GM12878 (cell line): ENCODE results near the gene SOD2. TPM values are rescaled to one million over a fixed set of nuclear protein-coding genes. Genes with fewer than 3 reads are reported as not detected.

Experiments used
- ATAC-seq: fragments of 200-7000 bp; cut with Tn5 transposase; 3 replicates; pipeline ENCODE4 v1.9.1; 2020; ENCODE audit warnings: mild to moderate bottlenecking, moderate library complexity
- BruUV-seq: library from RNA; stranded (reverse); fragments of 400-500 nt; replicated peaks from 2 replicates; lab custom pipeline; 2021; lab: Mats Ljungman, UMichigan
- CTCF ChIA-PET: fragments of 300-600 bp; sonication (Branson Sonifier 250); formaldehyde crosslinking; extraction: SDS; loops from one replicate; lab custom pipeline; 2021; ENCODE audit warnings: inconsistent platforms; lab: Yijun Ruan, JAX
- POLR2A ChIA-PET: fragments of 350-600 bp; formaldehyde crosslinking; extraction: SDS; loops from one replicate; lab custom pipeline; 2021; ENCODE audit warnings: inconsistent platforms; lab: Charles Lee
- RAD21 ChIA-PET: fragments of 300-600 bp; sonication (Branson Sonifier 250); formaldehyde crosslinking; loops from one replicate; lab custom pipeline; 2023; ENCODE audit warnings: antibody characterized with exemption; ENCODE audit not compliant: unreplicated experiment; lab: Charles Lee
- SMC1A ChIA-PET: fragments of 300-600 bp; sonication (Branson Sonifier 250); formaldehyde crosslinking; loops from one replicate; lab custom pipeline; 2023; ENCODE audit not compliant: unreplicated experiment, uncharacterized antibody; lab: Charles Lee
- DNase-seq: peaks from one replicate; pipeline ENCODE4 v3.0.0-alpha.2; 2011; ENCODE audit warnings: low read depth, low spot score
- FAIRE-seq: peaks from 3 replicates; lab custom pipeline; 2011; peaks lifted over from hg19 to GRCh38; lab: Jason Lieb, UNC
- H2AFZ ChIP-seq: 2 replicates; pipeline ENCODE4 v1.6.0; 2011; ENCODE audit warnings: low read depth, low read length, control low read depth; ENCODE audit not compliant: control insufficient read depth
- H3K27ac ChIP-seq: 2 replicates; pipeline ENCODE4 v1.5.1; 2011; ENCODE audit warnings: control low read depth; ENCODE audit not compliant: control insufficient read depth, insufficient read depth
- H3K27me3 ChIP-seq, 2 experiments: replicated peaks in 1 of 2; 2 replicates each; pipeline versions ENCODE4 v1.6.0 to v1.6.1; 2011; ENCODE audit warnings: low read length in 1 of 2; ENCODE audit not compliant: control insufficient read depth in 2 of 2, insufficient read depth in 2 of 2
- H3K36me3 ChIP-seq, 2 experiments: 2 replicates each; pipeline ENCODE4 v1.5.1; 2011; ENCODE audit warnings: low read length in 1 of 2; ENCODE audit not compliant: control insufficient read depth in 2 of 2, insufficient read depth in 2 of 2
- H3K4me1 ChIP-seq: 2 replicates; pipeline ENCODE4 v1.6.1; 2011; ENCODE audit warnings: mild to moderate bottlenecking, low read length, moderate library complexity, mixed read lengths; ENCODE audit not compliant: control insufficient read depth, insufficient read depth
- H3K4me2 ChIP-seq: 2 replicates; pipeline ENCODE4 v1.6.0; 2011; ENCODE audit warnings: control low read depth; ENCODE audit not compliant: control insufficient read depth, insufficient read depth
- H3K4me3 ChIP-seq: fragments of 200-600 bp; sonication (generic); 2 replicates; pipeline ENCODE4 v1.5.1; 2016
- H3K79me2 ChIP-seq: 2 replicates; pipeline ENCODE4 v1.6.0; 2011; ENCODE audit warnings: low read length; ENCODE audit not compliant: control insufficient read depth, insufficient read depth
- H3K9ac ChIP-seq: 2 replicates; pipeline ENCODE4 v1.8.0; 2011; ENCODE audit warnings: low read length, control low read depth, mixed read lengths; ENCODE audit not compliant: control insufficient read depth, insufficient read depth
- H3K9me3 ChIP-seq: replicated peaks from 3 replicates; pipeline ENCODE4 v1.5.1; 2011; ENCODE audit warnings: mild to moderate bottlenecking, low read length; ENCODE audit not compliant: control insufficient read depth, insufficient read depth
- H4K20me1 ChIP-seq: 2 replicates; pipeline ENCODE4 v1.6.0; 2011; ENCODE audit not compliant: control insufficient read depth, insufficient read depth
- BCL11A ChIP-seq: IDR thresholded peaks from 2 replicates; pipeline ENCODE4 v1.6.1; 2011; ENCODE audit warnings: low read depth, low read length
- BCLAF1 ChIP-seq: fragments of 450-650 bp; IDR thresholded peaks from 2 replicates; pipeline ENCODE4 v1.6.1; 2017; ENCODE audit warnings: antibody characterized with exemption, mild to moderate bottlenecking, moderate library complexity
- ESRRA ChIP-seq: IDR thresholded peaks from 2 replicates; pipeline ENCODE4 v1.6.1; 2012; ENCODE audit warnings: mild to moderate bottlenecking, low read length, improper control_type of control experiment
- IRF4 ChIP-seq: IDR thresholded peaks from 2 replicates; pipeline ENCODE4 v1.6.1; 2011; ENCODE audit warnings: low read depth, low read length
- MTA3 ChIP-seq: IDR thresholded peaks from 2 replicates; pipeline ENCODE4 v1.6.1; 2012; ENCODE audit warnings: low read length, inconsistent platforms, borderline replicate concordance
- NR2F1 ChIP-seq: fragments of 450-650 bp; conservative IDR thresholded peaks from 2 replicates; pipeline ENCODE4 v1.6.1; 2017; ENCODE audit warnings: mild to moderate bottlenecking
- RAD21 ChIP-seq: IDR thresholded peaks from 2 replicates; pipeline ENCODE4 v1.6.1; 2011; ENCODE audit warnings: mild to moderate bottlenecking, low read depth, low read length, moderate library complexity; ENCODE audit not compliant: insufficient read depth
- RAD51 ChIP-seq: fragments of 450-650 bp; IDR thresholded peaks from 2 replicates; pipeline ENCODE4 v1.6.1; 2016; ENCODE audit warnings: moderate library complexity, mild to moderate bottlenecking, inconsistent platforms
- SMC3 ChIP-seq: IDR thresholded peaks from 2 replicates; pipeline ENCODE4 v1.6.1; 2011; ENCODE audit warnings: low read length, improper control_type of control experiment, borderline replicate concordance
- ZNF384 ChIP-seq: IDR thresholded peaks from 2 replicates; pipeline ENCODE4 v1.6.1; 2012; ENCODE audit warnings: low read depth, mild to moderate bottlenecking, low read length, improper control_type of control experiment, borderline replicate concordance
- WGBS: methylation state at CpG from one replicate; pipeline ENCODE4 v1.1.6; 2016; ENCODE audit warnings: low lambda C conversion rate; ENCODE audit not compliant: insufficient replicate concordance, insufficient coverage; ENCODE audit errors: missing lambda C conversion rate; 5-methylcytosine and 5-hydroxymethylcytosine counted together
- in situ Hi-C: fragments of 300-500 bp; cut with MboI; formaldehyde crosslinking; loops from 9 replicates; pipeline ENCODE4 v1.14.3; 2018; ENCODE audit warnings: mixed read lengths
- intact Hi-C: fragments of 100-400 bp; cut with micrococcal nuclease; formaldehyde crosslinking; loops from one replicate; pipeline ENCODE4 v1.14.2; 2022; ENCODE audit not compliant: unreplicated experiment
- polyA plus RNA-seq, 11 experiments: library from polyadenylated mRNA; depleted of rRNA in 4 of 11; unstranded in 6 of 11; stranded (reverse) in 5 of 11; fragments of >200 nt; fragmentation: Nextera tagmentation in 4 of 11; fragmentation: Illumina TruSeq in 1 of 11; extraction: Ambion mirVana in 4 of 11; extraction: Trizol in 1 of 11; gene quantifications; 1 replicate in 1 of 11; 2 replicates in 10 of 11; pipeline versions ENCODE4 v1.2.1 to v1.2.3, GENCODE V29; 2011 to 2016; ENCODE audit warnings: inconsistent platforms in 2 of 11, missing spikeins in 2 of 11, low read depth in 1 of 11
- total RNA-seq, 4 experiments: library from RNA; depleted of rRNA in 3 of 4; stranded (reverse); fragments of >200 nt in 3 of 4; fragmentation: Illumina TruSeq in 1 of 4; extraction: Trizol in 1 of 4; gene quantifications; 2 replicates each; pipeline versions ENCODE4 v1.2.1 to v1.2.3, GENCODE V29; 2013 to 2021
- TF ChIP-seq, protein P1 (sequence below): IDR thresholded peaks from 2 replicates; pipeline ENCODE4 v1.6.1; 2012; ENCODE audit warnings: low read depth, low read length, improper control_type of control experiment
- TF ChIP-seq, protein P2 (sequence below): fragments of 450-650 bp; conservative IDR thresholded peaks from 2 replicates; pipeline ENCODE4 v1.6.1; 2017; ENCODE audit warnings: mild to moderate bottlenecking, moderate library complexity
- TF ChIP-seq, protein P3 (sequence below): fragments of 450-650 bp; IDR thresholded peaks from 2 replicates; pipeline ENCODE4 v1.6.1; 2014; ENCODE audit warnings: mild to moderate bottlenecking
- TF ChIP-seq, protein P4 (sequence below): IDR thresholded peaks from 2 replicates; pipeline ENCODE4 v1.6.1; 2011; ENCODE audit warnings: borderline replicate concordance, low read depth, mild to moderate bottlenecking, moderate library complexity, low read length; ENCODE audit not compliant: insufficient read depth, poor library complexity, severe bottlenecking

SOD2 gene
- total and polyA plus RNA-seq, 10 of the 15 experiments (the other 5 are each of a cell fraction or from before 2014, with no cell fraction given) = 12.1 to 55.8 (median 39.1) TPM

GRCh38 chr6:159682810-159683209, 10.2 kb downstream of the SOD2 start:
- WGBS = 100% methylated on average over 1 of the region's 1 CpG
- peaks cover 0 to 24% of the 10 kb centered on the region in 2 experiments; a peak in 3 of 4 replicates for H3K36me3 ChIP-seq
- no TSS peak for BruUV-seq

More at GRCh38 chr6:159682810-159683209, 10.2 kb downstream of the SOD2 start:
- intact Hi-C loops (no loop called here), in situ Hi-C loops (no loop called here)
- CTCF ChIA-PET = interaction anchor here (0.7 to 2.4 kb wide), 6 partner anchors 8 to 318 kb away, joined by 3 to 10 read pairs (median 4); no protein-coding TSS in a partner anchor
- Histone ChIP-seq H2AFZ (no peak overlapping the region), H4K20me1 (no peaks in the 10 kb centered on the region), H3K9ac (no peak overlapping the region), H3K27me3 (no peaks in the 10 kb centered on the region), H3K4me2 (no peak overlapping the region), H3K79me2 (no peaks in the 10 kb centered on the region), H3K4me1 (no peaks in the 10 kb centered on the region), H3K27ac (no peak overlapping the region), H3K9me3 (no peaks in the 10 kb centered on the region), H3K4me3 (no peak overlapping the region)
- RAD21 ChIA-PET = no interaction called here
- POLR2A ChIA-PET = no interaction called here
- no peak for ATAC-seq
- SMC1A ChIA-PET = interaction anchor here (0.7 kb wide), 1 partner anchor 11 kb away, joined by 3 read pairs; no protein-coding TSS in a partner anchor
- TF ChIP-seq NR2F1 (no peak), ZNF384 (no peak), RAD51 (no peak), MTA3 (no peak), BCLAF1 (no peak), IRF4 (no peak), ESRRA (no peak), RAD21 (no peak), BCL11A (no peak), SMC3 (no peak)
- TF ChIP-seq, protein P1, sequence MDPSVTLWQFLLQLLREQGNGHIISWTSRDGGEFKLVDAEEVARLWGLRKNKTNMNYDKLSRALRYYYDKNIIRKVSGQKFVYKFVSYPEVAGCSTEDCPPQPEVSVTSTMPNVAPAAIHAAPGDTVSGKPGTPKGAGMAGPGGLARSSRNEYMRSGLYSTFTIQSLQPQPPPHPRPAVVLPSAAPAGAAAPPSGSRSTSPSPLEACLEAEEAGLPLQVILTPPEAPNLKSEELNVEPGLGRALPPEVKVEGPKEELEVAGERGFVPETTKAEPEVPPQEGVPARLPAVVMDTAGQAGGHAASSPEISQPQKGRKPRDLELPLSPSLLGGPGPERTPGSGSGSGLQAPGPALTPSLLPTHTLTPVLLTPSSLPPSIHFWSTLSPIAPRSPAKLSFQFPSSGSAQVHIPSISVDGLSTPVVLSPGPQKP = no peak
- TF ChIP-seq, protein P2, sequence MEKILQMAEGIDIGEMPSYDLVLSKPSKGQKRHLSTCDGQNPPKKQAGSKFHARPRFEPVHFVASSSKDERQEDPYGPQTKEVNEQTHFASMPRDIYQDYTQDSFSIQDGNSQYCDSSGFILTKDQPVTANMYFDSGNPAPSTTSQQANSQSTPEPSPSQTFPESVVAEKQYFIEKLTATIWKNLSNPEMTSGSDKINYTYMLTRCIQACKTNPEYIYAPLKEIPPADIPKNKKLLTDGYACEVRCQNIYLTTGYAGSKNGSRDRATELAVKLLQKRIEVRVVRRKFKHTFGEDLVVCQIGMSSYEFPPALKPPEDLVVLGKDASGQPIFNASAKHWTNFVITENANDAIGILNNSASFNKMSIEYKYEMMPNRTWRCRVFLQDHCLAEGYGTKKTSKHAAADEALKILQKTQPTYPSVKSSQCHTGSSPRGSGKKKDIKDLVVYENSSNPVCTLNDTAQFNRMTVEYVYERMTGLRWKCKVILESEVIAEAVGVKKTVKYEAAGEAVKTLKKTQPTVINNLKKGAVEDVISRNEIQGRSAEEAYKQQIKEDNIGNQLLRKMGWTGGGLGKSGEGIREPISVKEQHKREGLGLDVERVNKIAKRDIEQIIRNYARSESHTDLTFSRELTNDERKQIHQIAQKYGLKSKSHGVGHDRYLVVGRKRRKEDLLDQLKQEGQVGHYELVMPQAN = no peak
- TF ChIP-seq, protein P3, sequence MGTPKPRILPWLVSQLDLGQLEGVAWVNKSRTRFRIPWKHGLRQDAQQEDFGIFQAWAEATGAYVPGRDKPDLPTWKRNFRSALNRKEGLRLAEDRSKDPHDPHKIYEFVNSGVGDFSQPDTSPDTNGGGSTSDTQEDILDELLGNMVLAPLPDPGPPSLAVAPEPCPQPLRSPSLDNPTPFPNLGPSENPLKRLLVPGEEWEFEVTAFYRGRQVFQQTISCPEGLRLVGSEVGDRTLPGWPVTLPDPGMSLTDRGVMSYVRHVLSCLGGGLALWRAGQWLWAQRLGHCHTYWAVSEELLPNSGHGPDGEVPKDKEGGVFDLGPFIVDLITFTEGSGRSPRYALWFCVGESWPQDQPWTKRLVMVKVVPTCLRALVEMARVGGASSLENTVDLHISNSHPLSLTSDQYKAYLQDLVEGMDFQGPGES = no peak
- TF ChIP-seq, protein P4, sequence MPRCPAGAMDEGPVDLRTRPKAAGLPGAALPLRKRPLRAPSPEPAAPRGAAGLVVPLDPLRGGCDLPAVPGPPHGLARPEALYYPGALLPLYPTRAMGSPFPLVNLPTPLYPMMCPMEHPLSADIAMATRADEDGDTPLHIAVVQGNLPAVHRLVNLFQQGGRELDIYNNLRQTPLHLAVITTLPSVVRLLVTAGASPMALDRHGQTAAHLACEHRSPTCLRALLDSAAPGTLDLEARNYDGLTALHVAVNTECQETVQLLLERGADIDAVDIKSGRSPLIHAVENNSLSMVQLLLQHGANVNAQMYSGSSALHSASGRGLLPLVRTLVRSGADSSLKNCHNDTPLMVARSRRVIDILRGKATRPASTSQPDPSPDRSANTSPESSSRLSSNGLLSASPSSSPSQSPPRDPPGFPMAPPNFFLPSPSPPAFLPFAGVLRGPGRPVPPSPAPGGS = no peak
- DNase-seq = no peak
- no peak for FAIRE-seq
